GM21619 (cell line): ENCODE measurements around the gene GSG1L.

Source experiments
- ATAC-seq: cut with Tn5 transposase; IDR thresholded peaks from one replicate; pipeline ENCODE4 v1.9.1; 2021; ENCODE audit not compliant: unreplicated experiment

Gene GSG1L

DNA sequence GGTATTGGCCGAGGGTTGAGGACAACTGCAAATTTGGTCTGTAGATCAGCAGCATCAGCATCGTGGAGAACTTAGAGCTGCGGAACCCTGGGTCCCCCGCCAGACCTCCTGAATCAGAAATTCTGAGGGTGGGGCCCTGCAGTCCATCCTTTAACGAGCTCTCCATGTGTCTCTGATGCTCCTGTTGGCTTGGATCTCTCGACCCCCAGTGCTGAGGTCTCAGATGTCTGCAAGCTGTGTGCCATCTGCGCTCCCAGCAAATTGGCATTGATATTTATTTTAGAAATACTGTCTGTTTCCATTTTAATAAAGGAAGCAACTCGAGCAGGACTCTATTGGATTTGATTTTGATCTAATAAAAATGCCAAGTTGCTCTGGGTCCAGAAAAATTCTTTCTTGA is 263.6 kb downstream of the GSG1L start:
- no peak for ATAC-seq

DNA sequence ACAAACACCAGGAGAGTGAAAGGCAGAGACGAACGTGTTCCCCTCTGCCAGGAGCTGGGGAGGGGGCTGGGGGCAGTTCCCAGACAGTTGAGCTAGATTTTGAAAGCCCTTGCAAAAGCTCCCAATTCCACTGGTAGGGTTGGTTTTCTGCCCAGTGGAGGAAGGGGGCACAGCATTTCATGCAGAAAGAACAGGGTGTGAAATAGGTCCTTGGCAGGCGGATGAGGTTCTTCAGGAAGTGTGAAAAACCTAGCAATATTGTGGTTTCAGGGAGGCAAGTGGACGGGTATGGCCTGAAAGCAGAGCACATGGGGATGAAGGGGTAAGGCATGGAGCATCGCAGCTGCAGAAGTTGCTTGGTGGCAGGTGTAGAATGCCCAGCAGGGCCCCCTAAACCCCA is 265.3 kb downstream of the GSG1L start:
- ATAC-seq, result no peak

DNA sequence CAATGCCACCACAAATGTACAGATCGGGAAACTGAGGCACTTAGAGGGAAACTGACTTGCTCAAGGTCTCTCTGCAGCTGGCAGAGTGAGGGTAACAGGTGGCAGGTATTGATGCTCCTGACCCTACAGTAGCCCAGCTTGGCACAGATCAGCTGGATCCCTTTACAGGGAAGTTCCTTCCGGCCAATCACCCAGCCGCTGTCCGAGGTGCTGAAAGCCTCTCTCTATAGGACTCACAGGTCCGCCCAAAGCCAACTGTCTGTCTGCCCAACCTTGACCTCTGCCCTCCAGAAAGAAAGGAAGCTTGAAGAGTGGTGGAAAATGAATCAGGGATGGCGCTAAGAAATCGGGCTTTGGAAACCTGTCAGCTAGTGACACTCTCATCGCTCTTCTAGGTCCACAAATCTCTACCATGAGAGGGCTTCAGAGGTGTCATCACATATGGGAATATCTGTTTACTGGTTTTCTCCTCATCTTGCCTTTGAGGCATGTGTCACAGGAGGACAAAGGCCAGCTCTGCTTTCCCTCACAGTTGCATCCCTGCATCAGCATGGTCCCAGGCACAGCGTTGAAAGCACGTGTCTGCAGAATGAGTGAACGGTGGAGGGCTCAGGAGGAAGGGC is 267.4 kb downstream of the GSG1L start:
- ATAC-seq, result no peak

DNA sequence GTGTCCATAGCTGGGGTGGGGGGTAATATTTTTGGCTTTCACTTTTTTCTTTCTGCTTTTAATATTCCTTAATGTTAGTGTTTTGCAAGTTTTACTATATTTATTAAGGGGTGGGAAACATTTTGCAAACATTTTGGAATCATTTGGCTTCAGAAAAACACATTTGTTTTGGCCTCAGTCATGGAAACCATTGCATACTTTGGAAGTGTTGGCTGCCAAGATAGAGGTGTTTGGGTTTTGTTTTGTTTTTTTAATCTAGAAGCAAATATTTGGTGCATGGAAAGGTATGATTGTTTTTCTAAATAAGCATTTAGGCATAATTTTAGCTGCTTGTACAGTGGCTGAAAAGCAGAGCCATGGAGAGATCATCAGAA is 270.3 kb downstream of the GSG1L start:
- no peak for ATAC-seq

DNA sequence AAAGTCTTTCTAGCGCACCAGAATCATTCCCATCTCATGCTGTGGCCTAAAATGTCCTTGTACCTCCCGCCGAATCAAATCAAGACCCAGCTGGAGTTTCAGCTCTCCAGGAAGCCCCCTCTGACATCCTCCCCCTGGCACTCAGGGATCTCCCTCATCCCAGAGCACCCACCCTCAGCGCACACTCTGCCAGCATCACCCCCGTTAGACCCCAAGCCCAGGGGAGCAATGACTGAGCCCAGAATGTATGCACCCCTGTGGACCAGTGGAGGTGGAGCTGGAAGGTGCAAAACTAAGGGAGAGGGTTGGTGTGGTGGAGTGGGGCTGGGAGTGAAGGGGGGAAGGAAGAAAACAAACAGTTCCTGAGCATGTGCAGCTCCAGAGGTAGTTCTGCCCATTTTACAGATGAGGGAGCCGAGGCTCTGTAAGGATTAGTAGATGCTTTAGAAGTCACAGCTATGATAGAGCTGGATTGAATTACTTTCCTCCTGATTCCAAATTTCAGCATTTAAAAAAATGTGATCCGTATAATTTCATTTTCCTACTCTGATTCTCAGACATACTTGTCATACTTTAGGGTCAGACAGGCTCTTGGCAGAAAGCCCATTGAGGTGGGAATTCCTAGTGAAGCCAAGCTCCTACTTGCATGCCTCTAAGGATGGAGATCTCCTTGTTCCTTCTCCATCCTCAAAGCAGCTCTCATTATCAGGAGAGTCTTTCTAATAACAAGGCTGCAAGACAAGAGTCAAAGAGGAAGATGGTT is 270.8 kb downstream of the GSG1L start:
- ATAC-seq, result no peak

DNA sequence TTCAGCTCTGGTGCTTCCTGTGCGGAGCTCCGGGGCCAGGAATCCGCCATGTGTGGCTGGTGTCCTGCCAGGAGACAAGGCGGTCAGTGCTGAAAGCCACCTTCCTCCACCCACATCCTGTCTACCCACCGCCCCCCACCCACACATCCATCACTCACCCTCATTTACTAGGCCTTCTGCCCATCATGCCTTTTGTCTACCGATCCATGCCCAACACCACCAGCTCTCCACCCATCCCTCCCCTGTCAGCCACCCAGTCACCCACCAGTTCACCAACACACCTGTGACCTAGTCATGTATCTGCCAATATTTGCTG is 272.2 kb downstream of the GSG1L start:
- no peak for ATAC-seq

DNA sequence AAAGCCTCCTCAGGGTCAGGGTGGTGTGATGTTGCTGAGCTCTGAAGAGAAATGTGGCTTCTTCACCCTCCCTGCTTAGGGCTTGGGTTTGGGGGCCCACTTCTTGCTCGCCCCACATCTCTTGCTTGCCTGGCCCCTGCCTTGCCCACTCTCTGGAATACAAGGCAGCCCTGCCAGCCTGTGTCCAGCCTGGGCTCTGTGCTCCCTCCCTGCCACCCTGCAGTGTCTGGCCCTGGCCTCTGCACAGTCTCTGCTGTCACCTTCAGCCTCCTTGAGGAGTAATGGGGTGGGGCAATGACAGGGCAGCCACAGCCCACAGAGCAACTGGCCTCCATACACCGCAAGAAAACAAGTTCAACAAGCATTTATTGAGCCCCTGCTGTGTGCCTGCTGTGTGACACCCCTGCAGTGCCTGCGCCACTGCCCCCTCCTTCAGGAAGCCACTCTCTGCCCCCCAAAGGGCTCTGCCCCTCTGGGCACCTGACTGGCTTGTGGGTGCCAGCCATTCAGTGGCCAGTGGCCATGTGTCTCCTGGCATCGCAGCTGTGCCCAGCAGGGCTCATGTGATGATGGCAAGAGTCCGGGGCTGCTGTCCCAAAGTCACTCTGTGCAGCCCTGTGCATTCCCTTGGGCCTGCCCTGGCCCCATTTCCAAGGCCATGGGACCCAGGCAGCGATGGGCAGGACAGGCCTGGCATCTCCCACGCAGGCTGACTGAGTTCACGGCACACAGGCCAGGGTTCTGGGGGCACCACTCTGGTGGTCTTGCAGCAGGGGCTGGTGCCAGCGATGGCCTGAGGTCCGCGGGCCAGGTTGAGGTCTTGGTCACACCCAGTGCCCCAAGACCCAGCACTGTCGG is 272.7 kb downstream of the GSG1L start:
- ATAC-seq, result no peak

DNA sequence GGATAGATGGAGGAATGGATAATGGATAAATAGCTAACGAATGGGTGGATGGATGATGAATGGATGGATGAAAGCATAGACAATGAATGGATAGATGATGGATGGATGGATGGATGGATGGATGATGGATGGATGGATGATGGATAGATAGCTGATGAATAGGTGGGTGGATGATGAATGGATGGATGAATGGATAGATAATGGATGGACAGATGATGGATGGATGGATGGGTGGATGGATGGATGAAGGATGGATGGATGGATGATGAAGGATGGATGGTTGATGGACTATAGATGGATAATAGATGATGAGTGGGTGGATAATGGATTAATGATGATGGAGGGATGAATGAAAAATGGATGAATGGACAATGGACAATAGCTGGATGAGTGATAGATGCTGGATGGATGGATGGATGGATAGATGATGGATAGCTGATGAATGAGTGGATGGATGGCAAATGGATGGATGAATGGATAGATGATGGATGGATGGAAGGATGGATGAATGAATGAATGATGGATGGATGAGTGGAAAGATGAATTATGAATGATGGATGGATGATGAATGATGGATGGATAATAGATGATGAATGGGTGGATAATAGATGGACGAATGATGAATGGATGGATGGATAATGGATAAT is 273.8 kb downstream of the GSG1L start:
- no peak for ATAC-seq

DNA sequence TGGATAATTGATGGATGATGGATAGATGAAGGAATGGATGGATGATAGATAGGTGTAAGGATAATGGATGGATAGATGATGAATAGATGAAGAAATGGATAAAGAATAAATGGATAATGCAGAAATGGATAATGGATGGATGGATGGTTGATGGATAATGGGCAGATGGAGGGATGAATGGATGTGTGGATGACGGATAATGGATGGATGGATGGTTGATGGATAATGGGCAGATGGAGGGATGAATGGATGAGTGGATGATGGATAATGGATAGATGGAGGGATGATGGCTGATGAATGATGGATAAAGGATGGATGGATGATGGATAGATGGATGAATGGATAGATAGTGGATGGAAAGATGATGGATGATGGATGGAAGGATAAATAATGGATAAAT is 274.4 kb downstream of the GSG1L start:
- ATAC-seq, result no peak

DNA sequence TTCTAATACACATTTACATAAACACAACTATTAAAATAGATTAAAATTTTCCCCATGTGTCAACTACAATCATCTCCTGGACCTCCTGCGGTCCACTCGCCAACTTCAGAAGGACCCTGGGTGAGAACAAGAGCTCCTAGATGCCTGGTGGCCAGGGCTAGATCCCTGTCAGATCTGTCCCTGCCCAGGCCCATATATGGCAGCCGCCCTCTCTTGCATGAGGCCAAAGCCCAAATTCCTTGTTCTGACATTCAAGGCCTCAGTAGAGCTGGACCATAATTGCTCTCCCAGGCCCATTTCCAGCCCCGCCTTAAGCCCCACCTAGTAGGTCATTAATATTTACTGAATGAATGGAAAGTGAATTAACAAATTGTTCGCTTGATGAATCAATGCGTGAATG is 275.8 kb downstream of the GSG1L start:
- no peak for ATAC-seq

DNA sequence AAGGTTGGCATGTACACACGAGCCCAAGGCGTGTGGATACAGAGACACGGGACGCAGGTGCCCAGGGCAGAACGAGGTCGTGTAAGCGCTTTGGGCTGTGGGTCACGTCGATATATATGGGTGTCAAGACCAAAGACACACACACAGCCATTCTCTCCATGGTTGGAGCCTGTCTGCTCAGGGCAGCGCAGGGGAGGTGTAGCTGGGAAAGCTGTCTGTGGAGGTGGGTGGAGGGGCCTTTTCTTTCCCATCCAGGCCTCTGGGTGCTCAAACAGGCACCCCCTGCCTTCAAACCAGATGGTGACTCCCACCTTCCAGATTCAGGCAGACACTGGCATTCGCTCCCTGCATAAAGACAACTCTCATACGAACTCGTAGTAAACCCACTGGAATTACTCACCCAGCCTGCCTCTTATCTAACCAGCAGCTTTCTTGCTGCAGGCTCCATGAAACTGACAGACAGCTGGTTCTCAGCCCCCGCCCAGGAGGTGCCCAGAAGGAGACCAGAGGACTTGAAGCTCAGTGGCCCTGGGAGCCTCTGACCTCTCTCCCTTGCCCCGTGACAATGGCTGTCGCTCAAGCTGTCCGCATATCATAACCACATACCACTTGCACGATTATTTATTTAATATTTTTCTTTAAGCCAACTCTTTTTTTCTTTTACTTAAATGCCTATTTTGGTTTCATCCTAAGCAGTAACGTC is 276.4 kb downstream of the GSG1L start:
- ATAC-seq, result no peak

DNA sequence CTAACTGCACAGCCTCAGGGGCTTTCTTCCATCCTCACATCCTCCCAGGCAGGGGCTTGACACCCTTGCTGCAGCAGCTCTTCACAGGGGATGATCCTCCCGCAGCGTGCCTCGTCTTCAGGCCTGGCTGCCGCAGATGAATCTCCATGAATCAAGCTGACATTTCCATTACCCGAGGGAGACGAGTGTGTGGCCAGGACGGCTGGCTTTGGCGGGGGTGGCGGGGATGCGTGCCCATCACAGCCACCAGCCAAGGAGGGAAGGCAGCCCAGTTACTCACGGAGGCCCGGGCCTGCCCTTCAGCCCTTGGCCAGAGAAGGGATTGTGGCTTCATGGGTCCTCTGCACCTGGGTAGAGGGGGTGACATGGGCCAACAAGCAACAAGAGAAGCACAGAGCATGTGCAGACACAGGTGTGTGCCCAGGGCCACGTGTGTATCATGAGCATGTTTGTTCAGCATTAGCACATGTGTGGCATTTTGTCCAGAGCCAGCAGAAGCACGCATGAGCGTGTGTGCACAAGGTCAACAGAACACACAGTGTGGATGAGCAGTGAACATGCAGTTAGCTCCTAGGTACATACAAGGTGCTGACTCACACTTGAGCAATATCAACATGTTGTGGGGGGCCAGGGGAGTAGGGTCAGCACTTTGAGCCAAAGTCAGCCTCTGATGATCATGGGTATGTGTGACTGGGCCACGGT is 277.1 kb downstream of the GSG1L start:
- ATAC-seq, result no peak

DNA sequence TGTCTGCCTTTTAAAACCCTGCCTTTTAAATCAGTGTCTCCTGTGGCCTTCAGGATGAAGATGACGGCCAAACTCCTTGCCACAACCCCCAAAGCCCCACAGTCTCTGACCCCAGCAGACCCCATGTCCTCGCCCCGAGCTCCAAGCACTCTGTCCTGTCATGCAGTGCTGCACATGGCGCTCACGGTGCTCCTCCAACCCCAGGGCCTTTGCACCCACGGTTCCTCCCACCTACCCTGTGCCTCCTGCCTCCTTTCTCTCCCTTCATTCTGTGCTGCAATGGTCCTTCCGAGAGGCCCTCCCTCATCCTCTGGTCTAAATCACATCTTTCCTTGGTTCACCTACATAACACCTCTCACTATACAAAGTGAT is 278.2 kb downstream of the GSG1L start:
- ATAC-seq, result no peak

DNA sequence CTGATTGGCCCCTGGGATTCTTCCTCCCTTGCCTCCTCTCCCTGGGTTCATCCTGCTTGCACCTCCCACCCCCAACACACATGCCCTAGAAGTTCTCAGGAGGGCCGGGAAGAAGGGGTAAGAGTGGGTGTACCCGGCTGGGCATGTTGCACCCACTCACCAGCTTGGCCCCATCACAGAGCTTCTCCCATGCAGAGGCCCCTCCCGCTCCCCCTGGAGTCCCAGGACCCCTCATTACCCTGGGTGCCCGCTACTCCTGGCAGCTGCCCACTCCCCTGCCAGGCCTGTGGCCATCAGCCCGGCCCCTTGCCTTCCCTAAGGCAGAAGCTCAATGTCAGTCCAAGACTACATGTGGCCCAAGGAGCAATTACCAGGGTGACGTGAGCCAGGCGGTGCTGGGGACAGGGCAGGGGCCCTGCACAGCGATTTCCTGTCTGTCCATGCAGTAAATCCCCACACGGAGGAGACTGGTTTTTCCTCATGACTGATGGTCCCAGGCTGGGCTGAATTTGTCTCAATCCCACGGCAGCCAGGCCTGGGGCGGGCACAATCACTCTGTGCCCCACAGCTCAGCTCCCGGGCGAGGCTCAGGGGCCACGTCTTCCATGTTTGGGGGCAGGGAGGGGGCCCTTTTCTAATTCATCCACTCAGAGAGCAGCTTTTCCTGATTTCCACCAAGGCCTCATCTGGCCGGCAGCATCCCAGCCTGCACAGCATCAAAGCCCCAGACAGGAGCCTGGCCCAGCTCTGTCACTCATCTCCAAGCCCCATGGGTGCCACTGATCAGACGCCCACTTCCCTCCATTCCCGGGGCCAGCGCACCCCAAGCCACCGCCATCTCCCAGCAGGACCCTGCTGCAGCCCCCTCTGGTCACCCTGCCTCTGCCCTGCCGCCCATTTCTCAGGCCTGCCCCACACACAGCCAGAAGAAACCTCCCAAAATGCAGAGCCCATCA is 278.9 kb downstream of the GSG1L start:
- ATAC-seq, result no peak

DNA sequence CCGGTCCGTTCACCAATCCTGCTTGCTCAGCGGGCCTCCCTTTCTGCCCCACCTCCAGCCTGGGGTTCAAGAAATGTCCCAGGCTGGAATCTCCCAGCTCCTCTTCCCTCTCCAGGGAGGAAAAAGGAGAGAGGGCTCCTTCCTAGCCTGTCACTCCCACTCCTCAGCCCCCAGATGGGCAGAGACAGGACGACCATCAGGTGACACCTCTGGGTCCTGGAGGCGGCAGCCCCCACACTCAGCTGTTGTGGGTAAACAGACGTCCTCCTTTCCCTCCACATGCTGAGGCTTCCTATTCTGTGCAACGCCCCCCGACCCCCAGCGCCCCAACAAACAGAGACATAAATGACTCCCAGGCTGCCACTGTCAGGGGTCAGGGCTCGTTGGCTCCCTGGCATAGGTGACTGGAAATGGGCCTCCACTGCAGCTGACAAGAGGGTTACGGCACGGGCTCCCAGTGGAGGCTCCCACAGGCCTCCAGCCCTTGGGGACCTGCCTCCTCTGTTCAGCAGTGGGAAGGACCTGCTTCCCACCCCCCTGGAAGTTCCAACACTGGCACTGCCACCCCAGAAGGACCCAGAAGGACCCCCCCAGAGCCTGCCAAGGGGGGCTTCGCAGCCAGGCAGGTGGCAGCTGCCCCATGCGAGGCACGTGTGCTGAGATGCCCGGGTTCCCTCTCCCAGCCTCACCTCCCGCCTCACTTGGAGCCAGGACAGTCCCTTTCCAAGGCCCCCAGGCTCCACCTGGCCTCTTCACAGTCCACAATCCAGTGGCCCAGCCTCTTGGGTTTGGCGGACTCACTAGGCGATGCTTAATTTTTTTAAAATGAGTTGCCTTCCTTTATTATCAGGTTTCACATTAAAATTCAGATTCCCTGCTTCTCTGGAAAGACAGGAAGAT is 281.3 kb downstream of the GSG1L start:
- no peak for ATAC-seq

DNA sequence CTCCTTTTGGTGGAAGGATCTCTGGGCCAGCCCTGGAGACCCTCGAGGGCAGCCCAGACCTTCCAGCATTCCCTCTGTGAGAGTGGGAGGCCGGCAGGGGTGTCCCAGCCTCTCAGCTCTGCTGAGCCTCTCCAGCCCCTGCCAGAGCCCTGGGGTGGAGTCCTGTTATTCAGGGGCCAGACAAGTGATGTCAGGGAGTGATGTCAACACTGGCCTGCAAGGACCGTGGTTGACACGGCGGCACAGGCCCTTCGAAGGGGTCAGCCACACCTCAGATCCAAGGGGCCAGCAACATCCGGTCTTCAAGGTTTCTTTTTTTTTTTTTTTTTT is 282.4 kb downstream of the GSG1L start:
- ATAC-seq, result no peak

DNA sequence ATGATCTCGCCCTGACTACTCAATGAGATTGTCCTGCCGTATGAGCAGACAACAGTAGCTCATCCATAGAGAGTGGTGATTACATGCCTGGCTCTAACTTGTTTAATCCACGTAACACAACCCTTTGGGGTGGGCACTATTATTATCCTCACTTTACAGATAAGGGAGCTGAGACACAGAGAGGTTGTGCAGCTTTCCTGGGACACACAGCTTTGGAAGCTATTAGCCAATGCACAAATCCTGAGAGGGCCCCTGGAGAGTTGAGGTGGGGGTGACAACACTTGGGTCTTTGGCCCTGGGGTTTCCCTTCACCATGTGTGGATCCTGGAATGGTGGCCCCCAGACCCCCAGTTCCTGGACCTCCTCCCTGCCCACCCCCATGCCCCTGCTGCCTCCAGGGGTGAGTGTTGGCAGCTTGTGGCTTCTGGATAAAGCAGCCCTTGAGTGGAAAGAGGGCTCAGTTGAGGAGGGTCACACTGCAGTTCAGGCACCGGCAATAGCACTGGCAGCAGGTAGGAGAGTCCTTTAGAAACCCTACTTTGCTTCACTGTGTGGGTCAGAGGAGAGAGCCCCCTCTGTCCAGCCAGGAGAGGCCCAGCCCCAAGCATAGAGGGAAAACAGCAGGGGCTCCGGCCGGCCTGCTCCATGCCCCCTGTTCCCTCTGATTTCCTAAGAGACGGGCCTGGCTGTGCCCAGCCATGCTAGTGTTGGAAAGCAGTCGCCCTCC is 282.9 kb downstream of the GSG1L start:
- no peak for ATAC-seq

DNA sequence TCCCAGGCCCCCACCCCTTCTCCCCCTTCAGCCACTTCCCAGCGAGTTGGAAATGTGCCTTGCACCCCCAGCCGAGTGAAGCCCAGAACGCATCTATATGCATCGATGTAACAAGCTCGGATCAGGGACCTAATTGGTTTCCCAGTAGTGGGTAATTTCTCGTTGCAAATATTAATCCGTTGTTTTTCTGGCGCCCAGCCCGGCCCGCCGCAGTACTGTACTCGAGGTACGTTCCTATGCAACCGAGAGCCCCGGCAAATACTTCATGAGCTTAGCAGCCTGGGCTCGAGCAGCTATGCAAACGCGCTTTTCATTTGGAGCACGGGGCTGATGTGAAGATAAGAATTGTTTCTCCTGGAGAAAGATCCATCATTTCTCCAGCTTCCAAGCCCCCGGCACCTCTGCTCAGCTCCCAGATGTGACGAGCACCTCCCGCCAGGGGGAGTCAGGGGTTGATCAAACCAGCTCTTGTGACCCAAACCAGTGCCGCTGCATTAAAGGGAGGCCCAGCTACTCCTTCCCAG is 283.8 kb downstream of the GSG1L start:
- no peak for ATAC-seq
